HG03108 (cell line): ENCODE measurements around the gene SUPT4H1.
"Not testable (repeated sequence)": the region's sequence is repeated elsewhere in the genome, so short reads cannot be mapped to it uniquely, and the experiment has no call there.

Experiments
- ATAC-seq: cut with Tn5 transposase; IDR thresholded peaks from one replicate; pipeline ENCODE4 v1.9.1; 2021; ENCODE audit warnings: moderate library complexity; ENCODE audit not compliant: unreplicated experiment

Gene SUPT4H1

GRCh38 chr17:58341861-58342475 is 10.0 kb downstream of the SUPT4H1 start:
- no peak for ATAC-seq

- ATAC-seq: not testable (repeated sequence)
Measured at GRCh38 chr17:58341136-58341860, 10.7 kb downstream of the SUPT4H1 start.

GRCh38 chr17:58340405-58340876 is 11.6 kb downstream of the SUPT4H1 start:
- ATAC-seq: no peak

GRCh38 chr17:58339755-58340404 is 12.1 kb downstream of the SUPT4H1 start:
- no peak for ATAC-seq

- ATAC-seq: no peak
Measured at GRCh38 chr17:58338841-58339754, 12.9 kb downstream of the SUPT4H1 start.

- no peak for ATAC-seq
Measured at GRCh38 chr17:58338454-58338840, 13.6 kb downstream of the SUPT4H1 start.

GRCh38 chr17:58337600-58338453 is 14.2 kb downstream of the SUPT4H1 start:
- ATAC-seq: peak; percentile 58

- no peak for ATAC-seq
Measured at GRCh38 chr17:58337210-58337599, 14.8 kb downstream of the SUPT4H1 start.

GRCh38 chr17:58336456-58337209 is 15.4 kb downstream of the SUPT4H1 start:
- ATAC-seq: no peak

GRCh38 chr17:58335779-58336455 is 16.1 kb downstream of the SUPT4H1 start:
- peak; percentile 21 for ATAC-seq

GRCh38 chr17:58335061-58335731 is 16.8 kb downstream of the SUPT4H1 start:
- ATAC-seq: no peak

- ATAC-seq: no peak
Measured at GRCh38 chr17:58334661-58335060, 17.3 kb downstream of the SUPT4H1 start.

GRCh38 chr17:58334256-58334655 is 17.7 kb downstream of the SUPT4H1 start:
- ATAC-seq: no peak

- ATAC-seq: no peak
Measured at GRCh38 chr17:58333736-58334207, 18.2 kb downstream of the SUPT4H1 start.

GRCh38 chr17:58332778-58333735 is 18.9 kb downstream of the SUPT4H1 start:
- no peak for ATAC-seq

GRCh38 chr17:58331815-58332777 is 19.9 kb downstream of the SUPT4H1 start:
- ATAC-seq: peak; percentile 16
